GM10266 (cell line): ENCODE data around the gene TCF12.

Experiments
- DNase-seq: peaks from one replicate; pipeline ENCODE4 v3.0.0; 2012; ENCODE audit errors: extremely low spot score
- CTCF ChIP-seq: IDR thresholded peaks from 2 replicates; pipeline ENCODE4 v1.5.1; 2012; ENCODE audit warnings: mild to moderate bottlenecking, low read depth; ENCODE audit not compliant: control insufficient read depth, insufficient read depth; ENCODE audit errors: missing control alignments

Gene TCF12

DNA sequence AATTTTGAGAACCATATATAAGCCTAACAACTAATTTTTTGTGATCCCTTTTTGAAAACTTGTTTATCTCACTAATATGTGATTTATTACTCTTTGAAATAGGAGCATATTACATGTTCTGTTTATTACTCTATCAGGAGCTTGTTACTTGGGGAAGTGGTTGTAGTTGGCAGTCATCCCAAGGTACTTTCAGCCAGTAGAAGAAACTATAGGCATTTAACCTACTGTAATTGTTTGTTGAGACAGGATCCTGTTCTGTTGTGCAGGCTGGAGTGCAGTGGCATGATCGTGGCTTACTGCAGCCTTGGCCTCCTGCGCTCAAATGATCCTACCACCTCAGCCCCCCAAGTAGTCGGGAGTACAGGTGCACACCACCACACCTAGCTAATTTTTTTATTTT lies 195.6 kb downstream of the TCF12 start:
- no peak for DNase-seq
- TF ChIP-seq CTCF, result no peak

GRCh38 chr15:57118013-57118799 lies 199.8 kb downstream of the TCF12 start:
- no peak for DNase-seq
- no peak for TF ChIP-seq CTCF

DNA sequence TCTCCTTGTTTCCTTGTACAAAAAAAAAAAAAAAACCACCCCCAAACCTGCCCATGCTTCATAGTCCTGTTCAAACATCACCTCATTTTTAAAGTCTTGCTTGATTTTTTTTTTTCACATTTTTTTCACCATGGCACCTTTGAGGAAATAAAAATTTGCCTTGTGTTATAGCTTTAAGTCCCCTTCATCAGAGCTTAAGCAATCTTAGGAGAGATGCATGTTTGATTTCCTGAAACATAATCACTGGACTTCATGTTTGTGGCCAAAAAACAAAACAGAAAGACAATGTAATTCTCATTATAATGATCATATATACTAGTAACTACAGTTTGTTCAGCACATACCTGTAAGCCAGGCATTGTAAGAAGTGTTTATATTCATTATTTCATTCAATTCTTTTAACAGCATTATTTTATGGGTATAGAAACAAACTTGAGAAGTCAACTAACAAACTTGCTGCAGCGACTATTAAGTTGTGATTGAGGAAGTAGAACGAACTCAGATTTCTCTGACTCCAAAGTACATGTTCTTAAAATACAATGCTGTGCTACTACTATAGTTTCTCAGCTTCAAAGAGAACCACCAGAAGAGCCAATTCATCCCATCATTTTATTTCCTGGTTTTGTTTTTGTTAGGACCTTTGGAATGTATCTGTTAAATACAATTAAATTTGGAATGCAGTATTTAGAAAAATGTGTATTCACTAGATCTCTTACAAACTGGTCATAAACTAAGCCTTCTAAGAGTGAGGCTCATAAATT lies 203.8 kb downstream of the TCF12 start:
- DNase-seq, result no peak
- TF ChIP-seq CTCF, result no peak

DNA sequence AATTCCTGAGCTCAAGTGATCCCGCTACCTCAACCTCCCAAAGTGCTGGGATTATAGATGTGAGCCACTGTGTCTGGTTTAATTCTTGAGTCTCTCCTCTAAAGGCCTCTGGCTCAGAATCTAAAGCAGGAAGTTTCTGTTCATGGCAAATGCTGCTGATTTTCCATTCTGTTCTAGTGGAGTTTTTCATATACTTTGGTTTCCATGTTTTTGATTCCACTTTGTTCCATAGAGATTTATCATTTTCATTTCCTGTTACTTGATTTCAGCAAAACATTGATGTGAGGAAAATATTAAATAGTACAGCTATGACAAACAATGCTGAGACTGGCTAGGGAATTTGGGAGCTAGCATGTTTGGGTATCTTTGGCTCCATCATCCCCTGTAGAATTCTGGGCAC lies 205.6 kb downstream of the TCF12 start:
- TF ChIP-seq CTCF, result no peak
- no peak for DNase-seq

- no peak for DNase-seq
- no peak for TF ChIP-seq CTCF
These were observed 210.6 kb downstream of the TCF12 start for GRCh38 chr15:57129064-57129463.

GRCh38 chr15:57130956-57131355 lies 212.5 kb downstream of the TCF12 start:
- no peak for TF ChIP-seq CTCF
- no peak for DNase-seq

DNA sequence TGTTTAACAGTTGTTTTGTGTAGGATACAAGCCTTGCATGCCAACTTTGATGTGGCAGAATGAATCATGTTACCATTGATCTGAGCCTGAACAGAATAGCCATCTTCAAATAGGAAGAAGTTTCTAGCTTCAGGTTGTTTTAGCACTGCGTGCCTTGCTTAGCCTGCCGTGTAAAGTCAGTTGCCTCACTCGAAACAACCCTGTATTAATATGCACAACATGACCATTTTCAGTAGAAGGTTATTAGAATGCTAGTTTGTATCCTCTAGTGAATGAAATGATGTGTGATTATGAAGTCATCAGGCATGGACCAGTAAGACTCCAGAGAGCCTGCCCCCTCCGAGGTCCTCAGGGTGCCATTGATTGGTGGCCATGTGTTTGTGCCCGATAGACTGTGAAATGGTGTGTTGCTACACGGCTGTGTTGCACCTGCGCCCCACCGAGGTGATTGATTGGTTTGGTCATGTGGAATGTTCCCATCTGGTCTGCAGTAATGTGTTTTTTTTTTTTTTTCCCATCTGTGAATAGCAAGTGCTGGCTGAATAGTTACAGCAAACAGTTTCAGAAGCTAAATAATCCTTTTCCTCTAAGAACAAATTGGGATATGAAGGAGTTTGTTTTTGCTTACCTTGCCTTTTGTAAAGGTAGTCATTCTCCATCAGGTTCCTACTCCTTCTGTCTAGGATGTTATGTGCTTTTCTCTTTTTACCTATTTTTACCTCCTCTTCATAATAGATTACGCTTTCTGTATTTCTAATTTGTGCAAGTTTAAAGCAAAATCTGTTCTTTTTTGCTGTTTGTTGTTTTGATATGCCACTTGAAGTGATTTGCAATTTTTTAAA lies 214.9 kb downstream of the TCF12 start:
- TF ChIP-seq CTCF, result no peak
- no peak for DNase-seq
